ENCODE results near the gene KCNJ10. TPM values are rescaled to one million over a fixed set of nuclear protein-coding genes. Genes with fewer than 3 reads are reported as not detected.
"Not testable (repeated sequence)": the region's sequence is repeated elsewhere in the genome, so short reads cannot be mapped to it uniquely, and the experiment has no call there.

KCNJ10 gene
- 0.41 TPM for total RNA-seq

- no peak for DNase-seq
Observed at GRCh38 chr1:160069460-160070231, at the start of gene KCNJ10. Gene KCNJ10 (minus strand): TSS chr1:160070160. CDS start chr1:160042532, 27,628 bp downstream.

GRCh38 chr1:160118928-160119327, 49.0 kb upstream of the KCNJ10 start:
- DNase-seq: no peak

GRCh38 chr1:160117709-160118183, 47.8 kb upstream of the KCNJ10 start:
- peak; percentile 86 for DNase-seq

DNA sequence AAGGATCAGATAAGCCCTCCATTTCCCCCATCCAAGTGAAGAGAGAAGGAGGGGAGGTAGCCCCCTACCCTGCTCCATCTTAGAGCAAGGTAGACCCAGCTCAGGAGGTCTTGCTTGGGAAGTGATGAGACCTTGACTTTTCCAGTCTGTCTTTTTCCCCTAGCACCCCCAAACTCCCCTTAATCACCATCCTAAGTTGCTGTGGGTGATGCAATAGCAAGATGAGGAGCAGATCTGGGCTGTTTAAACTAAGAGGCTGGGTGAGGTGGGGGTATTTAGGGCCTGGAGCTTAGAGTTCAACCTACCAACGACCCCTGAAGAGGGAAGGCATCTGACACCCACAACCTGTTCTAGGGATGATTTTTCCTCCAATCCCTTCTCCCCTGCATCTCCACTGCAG, 47.3 kb upstream of the KCNJ10 start:
- no peak for DNase-seq

DNA sequence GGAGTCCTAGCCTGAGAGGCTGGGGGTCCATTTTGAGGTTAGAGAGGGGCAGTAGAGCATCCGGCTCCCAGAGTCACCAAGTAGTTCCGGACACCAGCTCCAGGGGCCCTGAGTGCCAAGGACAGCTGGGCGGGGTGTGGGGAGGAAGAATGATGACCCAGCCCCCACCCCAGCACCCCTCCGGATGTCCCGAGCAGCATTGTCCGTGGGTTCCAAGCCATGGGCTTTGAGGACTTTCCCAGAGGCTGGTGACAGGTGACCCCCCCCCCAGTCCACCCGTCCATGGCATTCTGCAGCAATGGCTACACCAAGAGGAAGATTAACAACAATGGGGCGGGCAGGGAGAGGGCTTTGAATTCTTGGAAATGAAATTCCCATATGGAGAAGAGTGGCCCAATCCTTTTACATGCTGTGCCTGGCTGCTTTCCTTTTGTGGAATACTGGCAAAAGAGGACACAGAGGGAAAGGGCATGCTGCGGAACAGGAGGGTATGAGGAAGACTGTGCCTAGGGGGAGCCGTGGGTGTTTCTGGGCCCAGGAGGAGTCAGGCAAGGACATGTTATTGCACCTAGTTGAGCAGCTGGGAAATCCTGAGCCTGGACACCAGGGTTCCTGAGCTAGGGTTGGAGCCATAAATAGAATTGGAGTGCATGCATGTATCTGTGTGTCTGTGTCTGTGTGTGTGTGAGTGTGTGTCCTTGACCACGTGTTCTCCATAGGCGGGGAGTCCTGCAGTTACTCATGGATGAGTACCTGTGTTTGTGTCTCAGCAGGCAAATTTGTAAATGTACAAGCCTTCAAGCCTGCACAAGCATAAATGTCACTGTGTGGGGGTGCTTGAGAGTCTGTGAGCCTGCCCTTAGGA, 46.6 kb upstream of the KCNJ10 start:
- DNase-seq: peak; percentile 76

DNA sequence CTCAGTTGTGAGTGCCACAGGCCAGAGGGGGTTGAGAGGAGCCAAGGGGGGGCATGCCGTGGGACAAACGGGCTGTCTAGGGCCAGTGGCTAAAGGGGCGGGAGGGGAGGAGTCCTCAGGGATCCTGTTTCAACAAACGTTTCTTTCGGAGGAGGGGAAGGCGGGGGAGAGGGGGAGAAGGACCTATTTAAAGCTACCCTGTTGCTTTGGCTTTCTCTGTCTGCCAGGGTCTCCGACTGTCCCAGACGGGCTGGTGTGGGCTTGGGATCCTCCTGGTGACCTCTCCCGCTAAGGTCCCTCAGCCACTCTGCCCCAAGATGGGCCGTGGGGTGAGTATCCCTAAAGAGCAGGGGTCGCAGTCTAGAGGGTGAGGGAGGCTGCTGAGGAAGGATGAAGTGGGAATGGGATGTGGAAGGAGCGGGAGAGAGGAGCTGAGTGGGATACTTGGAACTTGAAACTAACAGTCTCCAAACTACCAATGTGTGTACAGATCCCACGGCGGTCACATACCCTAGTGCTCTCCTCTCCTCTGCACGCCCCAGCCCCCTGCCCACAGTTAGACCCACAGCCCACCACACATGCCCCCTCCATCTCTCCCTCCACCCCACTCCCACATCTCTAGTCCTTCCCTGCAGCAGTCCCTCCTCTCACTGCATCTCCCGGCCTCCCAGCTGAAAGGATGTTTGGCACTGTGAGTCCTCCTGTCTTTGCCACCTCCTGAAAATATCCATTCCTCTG, 45.8 kb upstream of the KCNJ10 start, which contains the start of gene ATP1A2:
Gene ATP1A2, plus strand, starts transcription at position 215 of the 738 bp plus-strand sequence. Its CDS starts 103 bp downstream, at position 318.
- DNase-seq: peak; percentile 76

GRCh38 chr1:160114085-160114484, 44.1 kb upstream of the KCNJ10 start:
- peak; percentile 54 for DNase-seq

GRCh38 chr1:160113407-160113806, 43.4 kb upstream of the KCNJ10 start:
- DNase-seq: no peak

GRCh38 chr1:160112357-160112756, 42.4 kb upstream of the KCNJ10 start:
- peak; percentile 83 for DNase-seq

DNA sequence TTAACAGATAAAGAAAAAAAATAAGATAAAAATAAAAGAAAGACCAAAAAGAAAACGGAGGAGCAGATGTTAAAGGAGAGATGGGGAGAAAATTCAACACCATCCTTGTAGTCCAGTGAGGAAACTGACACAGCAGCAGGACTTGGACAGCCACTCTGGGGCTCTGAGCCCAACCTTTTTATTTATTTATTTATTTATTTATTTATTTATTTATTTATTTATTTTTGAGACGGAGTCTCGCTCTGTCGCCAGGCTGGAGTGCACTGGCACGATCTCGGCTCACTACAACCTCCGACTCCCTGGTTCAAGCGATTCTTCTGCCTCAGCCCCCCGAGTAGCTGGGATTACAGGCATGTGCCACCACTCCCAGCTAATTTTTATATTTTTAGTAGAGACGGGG, 41.5 kb upstream of the KCNJ10 start:
- not testable (repeated sequence) for DNase-seq

GRCh38 chr1:160109686-160110085, 39.7 kb upstream of the KCNJ10 start:
- DNase-seq: no peak

GRCh38 chr1:160108888-160109662, 39.1 kb upstream of the KCNJ10 start:
- peak; percentile 73 for DNase-seq

DNA sequence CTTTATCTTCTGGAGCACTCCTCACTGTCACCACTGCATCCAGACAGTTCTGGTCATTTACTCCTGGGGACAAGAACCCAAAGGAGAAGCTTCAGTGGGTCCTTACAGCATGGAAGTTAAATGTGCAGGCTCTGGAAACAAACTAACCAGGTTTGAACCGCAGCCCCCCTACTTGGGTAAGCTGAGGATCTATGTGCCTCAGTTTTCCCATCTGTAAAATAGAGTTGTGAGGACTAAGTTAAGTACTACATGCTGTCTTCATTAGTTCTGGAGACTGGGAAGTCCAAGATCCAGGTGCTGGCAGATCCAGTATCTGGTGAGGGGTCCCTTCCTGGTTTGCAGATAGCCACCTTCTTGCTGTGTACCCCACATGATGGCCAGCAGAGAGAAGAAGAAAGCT, 37.6 kb upstream of the KCNJ10 start:
- DNase-seq: no peak

- no peak for DNase-seq
Observed at GRCh38 chr1:160105155-160105554, 35.2 kb upstream of the KCNJ10 start.

- no peak for DNase-seq
Observed at GRCh38 chr1:160104486-160104885, 34.5 kb upstream of the KCNJ10 start.

DNA sequence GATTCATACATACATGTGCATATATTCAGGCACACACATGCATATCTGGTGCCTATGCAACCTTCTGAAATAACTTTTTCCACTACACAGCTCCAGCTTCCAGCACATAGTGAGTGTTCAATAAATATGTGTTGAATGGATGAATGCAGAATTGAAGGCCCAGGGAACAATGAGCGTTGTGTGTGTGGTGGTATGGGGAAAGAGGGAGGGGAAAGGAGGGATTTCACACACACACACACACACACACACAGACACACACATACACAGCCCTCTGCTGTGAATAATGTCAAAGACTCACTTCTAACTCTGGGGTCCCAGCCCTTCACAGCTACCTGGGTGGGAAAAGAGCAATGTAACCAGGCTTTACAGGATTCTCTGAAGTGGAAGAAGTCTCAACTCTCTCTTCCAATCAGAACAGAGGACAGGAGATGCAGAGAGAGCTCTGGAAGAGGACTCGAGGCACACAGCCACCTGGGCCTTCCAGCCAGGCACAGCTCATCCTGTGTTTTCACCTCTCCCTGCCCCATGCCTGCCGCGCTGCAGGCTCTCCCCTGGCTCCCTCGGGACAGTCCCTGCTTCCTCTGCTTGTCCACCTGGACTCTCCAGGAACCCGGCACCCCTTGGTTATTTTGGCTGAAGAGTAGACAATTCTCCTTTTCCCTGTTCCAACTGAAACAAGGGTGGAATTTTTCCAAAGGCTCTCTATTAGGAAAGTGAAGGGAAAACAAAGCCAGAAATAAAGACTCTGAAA, 33.9 kb upstream of the KCNJ10 start:
- peak; percentile 77 for DNase-seq

- no peak for DNase-seq
Observed at GRCh38 chr1:160101717-160102522, 32.0 kb upstream of the KCNJ10 start.

- peak; percentile 91 for DNase-seq
Observed at GRCh38 chr1:160101037-160101716, 31.2 kb upstream of the KCNJ10 start.

DNA sequence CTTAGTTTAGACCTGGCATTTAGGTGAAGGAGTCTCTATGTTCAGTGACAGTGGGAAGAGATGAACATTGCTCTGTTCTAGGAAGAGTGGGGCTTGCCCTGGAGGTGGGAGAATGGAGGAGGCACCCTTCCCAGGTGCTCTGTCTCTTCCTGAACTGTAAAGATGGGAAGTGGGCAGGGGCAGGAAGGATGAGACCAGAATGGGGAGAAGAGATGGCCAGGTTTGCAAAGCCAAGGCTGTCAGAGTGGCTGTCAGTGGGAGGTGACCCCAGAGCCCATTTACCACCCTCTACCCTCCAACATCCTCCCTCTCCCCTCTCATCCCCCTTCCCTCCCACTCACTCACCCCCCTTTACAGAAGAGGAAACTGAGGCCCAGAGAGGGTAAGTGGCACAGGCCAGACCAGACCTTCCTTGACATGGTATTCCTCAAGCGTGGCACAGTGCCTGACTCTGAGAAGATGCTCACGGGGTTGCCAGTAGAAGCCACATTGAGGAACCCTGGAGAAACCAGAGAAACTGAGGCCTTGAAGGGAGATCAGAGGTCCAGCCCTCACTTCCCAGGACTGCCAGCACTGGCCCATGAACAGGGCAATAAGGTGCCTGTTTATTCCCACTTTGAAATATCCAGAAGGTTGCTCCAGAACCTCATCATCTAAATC, 29.9 kb upstream of the KCNJ10 start:
- no peak for DNase-seq
